HG02840 (cell line): ENCODE measurements around the gene FOXA3.

ENCODE experiments used
- ATAC-seq: cut with Tn5 transposase; IDR thresholded peaks from one replicate; pipeline ENCODE4 v1.9.1; 2021; ENCODE audit warnings: mild to moderate bottlenecking, moderate library complexity, moderate number of reproducible peaks; ENCODE audit not compliant: unreplicated experiment, low FRiP score

Gene FOXA3

GRCh38 chr19:45872095-45872919, 8.2 kb downstream of the FOXA3 start:
- no peak for ATAC-seq

GRCh38 chr19:45873219-45873772, 9.2 kb downstream of the FOXA3 start:
- no peak for ATAC-seq

GRCh38 chr19:45874620-45874966, 10.5 kb downstream of the FOXA3 start:
- no peak for ATAC-seq

GRCh38 chr19:45876161-45876410, 12.0 kb downstream of the FOXA3 start:
- ATAC-seq = no peak

- ATAC-seq = no peak
Observed at GRCh38 chr19:45876411-45877197, 12.5 kb downstream of the FOXA3 start.

GRCh38 chr19:45878043-45878794, 14.1 kb downstream of the FOXA3 start:
- ATAC-seq = no peak

GRCh38 chr19:45879055-45879454, 14.9 kb downstream of the FOXA3 start:
- no peak for ATAC-seq

- ATAC-seq = no peak
Observed at GRCh38 chr19:45879971-45880370, 15.8 kb downstream of the FOXA3 start.

GRCh38 chr19:45881082-45881908, 17.2 kb downstream of the FOXA3 start:
- ATAC-seq = no peak

GRCh38 chr19:45881909-45882528, 17.9 kb downstream of the FOXA3 start:
- no peak for ATAC-seq

GRCh38 chr19:45882652-45883585, 18.8 kb downstream of the FOXA3 start:
- no peak for ATAC-seq

GRCh38 chr19:45883586-45883880, 19.4 kb downstream of the FOXA3 start:
- ATAC-seq = no peak

- ATAC-seq = no peak
Observed at GRCh38 chr19:45883881-45884681, 20.0 kb downstream of the FOXA3 start.

GRCh38 chr19:45884682-45885555, 20.8 kb downstream of the FOXA3 start:
- ATAC-seq = no peak

- ATAC-seq = peak; percentile 43
Observed at GRCh38 chr19:45885556-45886426, 21.7 kb downstream of the FOXA3 start, which contains the start of gene IRF2BP1. Gene IRF2BP1, minus strand, starts transcription at chr19:45886141. Its CDS starts 367 bp downstream, at chr19:45885774.
